ENCODE data around the gene NT5DC2. TPM values are rescaled to one million over a fixed set of nuclear protein-coding genes. Genes with fewer than 3 reads are reported as not detected.

NT5DC2 gene
- total and polyA plus RNA-seq, 12 donors, result 48.6 to 384 (median 89.1) TPM

DNA sequence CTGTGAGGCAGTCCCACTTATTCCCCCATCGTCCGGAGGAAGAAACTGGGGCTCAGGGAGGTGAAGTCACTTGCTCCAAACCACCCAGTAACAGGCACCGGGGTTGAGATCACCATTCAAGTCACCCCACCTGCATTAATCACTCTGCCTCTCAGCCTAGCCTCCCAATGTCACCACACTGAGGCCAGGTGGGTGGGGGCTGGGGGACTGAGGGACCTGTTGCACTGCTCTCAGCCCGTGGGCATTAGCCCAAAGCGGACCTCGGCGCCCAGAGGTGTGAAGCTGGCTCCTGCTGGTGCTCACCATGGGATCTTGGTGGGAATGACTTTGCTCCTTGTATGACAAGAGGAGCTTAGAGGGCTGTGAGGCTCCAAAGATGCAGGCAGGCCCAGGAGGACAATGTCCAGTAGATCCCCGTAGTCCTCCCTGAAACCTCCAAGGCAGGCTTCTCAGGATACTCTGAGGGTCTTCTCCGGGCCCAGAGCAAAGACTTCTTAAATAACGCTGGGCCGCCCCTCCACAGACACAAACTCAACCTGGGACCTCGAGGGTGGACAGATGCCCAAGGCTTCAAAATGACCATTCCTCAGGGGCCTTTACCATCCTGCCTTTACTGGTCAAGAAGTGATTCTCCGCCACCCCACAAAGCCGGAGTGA, 1.7 kb downstream of the NT5DC2 start:
- H3K27me3 ChIP-seq, result no peaks in the 10 kb centered on the region
- intact Hi-C loops (cut with DNase I), result loop anchor here in 1 of 2 donors (5.0 to 10.0 kb wide), 2 partner anchors 60 to 153 kb away; partner anchors contain the start of genes GNL3 and PBRM1
- peak overlapping the region in 1 of 4 donors; percentile 92 for H3K4me3 ChIP-seq
- H3K27ac ChIP-seq, result peak overlapping the region in 3 of 5 donors; percentile 3 to 84 (median 75)
- TF ChIP-seq POLR2A (IDR thresholded peaks at IDR 0.05), result no peak
- TF ChIP-seq, protein P1, sequence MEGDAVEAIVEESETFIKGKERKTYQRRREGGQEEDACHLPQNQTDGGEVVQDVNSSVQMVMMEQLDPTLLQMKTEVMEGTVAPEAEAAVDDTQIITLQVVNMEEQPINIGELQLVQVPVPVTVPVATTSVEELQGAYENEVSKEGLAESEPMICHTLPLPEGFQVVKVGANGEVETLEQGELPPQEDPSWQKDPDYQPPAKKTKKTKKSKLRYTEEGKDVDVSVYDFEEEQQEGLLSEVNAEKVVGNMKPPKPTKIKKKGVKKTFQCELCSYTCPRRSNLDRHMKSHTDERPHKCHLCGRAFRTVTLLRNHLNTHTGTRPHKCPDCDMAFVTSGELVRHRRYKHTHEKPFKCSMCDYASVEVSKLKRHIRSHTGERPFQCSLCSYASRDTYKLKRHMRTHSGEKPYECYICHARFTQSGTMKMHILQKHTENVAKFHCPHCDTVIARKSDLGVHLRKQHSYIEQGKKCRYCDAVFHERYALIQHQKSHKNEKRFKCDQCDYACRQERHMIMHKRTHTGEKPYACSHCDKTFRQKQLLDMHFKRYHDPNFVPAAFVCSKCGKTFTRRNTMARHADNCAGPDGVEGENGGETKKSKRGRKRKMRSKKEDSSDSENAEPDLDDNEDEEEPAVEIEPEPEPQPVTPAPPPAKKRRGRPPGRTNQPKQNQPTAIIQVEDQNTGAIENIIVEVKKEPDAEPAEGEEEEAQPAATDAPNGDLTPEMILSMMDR (IDR thresholded peaks at IDR 0.05), result no peak
- DNase-seq, result peak in 6 of 7 donors; percentile 28 to 68 (median 34)
- WGBS, 4 donors, result 66 to 85% (median 83%) methylated on average over 8 to 14 of the region's 14 CpGs
- peaks cover 0 to 22% of the 10 kb centered on the region in 2 donors for H3K36me3 ChIP-seq (replicated peaks in 1 of 2)
- H3K4me1 ChIP-seq (replicated peaks in 1 of 2), result peaks cover 34 to 65% of the 10 kb centered on the region in 2 donors
- no peaks in the 10 kb centered on the region for H3K9me3 ChIP-seq (replicated peaks in 1 of 3)

DNA sequence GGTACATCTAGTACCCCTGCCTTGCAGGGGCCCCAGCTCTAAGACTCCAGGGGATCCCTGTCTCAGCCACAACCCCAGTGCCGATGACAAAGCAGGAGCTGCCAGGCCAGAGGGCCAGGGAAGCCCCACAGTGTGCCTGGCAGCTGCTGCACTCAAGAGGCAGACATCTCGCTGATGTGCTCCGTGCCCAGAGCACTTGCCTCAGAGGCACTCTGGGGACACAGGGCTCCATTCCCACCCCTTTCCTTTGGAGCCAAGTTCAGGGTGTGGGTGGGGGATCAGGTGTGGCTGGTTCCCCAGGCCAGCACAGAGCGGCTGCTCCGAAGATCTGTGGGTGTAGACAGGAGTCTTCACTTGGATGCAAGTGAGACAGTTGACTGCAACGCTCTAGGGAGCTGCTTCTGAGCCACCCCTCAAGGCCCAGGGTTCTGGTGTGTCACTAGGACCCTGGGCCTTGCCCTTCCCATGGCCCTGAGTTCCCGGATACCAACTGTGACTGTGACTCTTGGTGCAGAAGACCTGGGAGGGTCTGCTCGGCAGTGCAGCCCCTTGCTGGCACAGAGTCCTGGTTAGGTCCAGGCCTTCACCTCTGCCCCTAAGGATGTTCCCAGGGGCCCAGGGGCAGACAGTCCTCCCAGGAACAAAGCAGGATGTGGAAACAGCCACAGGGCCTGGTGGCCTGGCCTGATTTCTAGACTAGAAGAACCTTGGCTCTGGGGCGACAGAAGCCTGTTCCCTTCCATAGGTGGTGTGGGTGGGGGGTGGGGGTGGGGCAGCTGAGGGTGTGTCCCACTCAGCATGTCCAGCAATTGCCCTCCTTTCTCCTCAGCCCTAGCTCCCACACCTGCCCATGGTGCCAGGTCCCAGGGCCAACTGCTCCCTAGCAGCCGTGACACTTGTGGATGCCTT, 2.5 kb downstream of the NT5DC2 start:
- Histone ChIP-seq H3K36me3 (replicated peaks in 1 of 2) (peaks cover 0 to 23% of the 10 kb centered on the region in 2 donors), H3K9me3 (replicated peaks in 1 of 3) (no peaks in the 10 kb centered on the region), H3K4me3 (no peak overlapping the region), H3K27ac (peak overlapping the region in 4 of 5 donors; percentile 13 to 84 (median 68)), H3K4me1 (replicated peaks in 1 of 2) (peaks cover 38 to 73% of the 10 kb centered on the region in 2 donors), H3K27me3 (no peaks in the 10 kb centered on the region)
- peak in 5 of 7 donors; percentile 18 to 70 (median 26) for DNase-seq
- intact Hi-C loops (cut with DNase I), result loop anchor here in 1 of 2 donors (5.0 to 10.0 kb wide), 2 partner anchors 59 to 154 kb away; partner anchors contain the start of genes GNL3 and PBRM1
- peak in 1 of 2 donors; percentile 12 for TF ChIP-seq POLR2A (IDR thresholded peaks at IDR 0.05)
- TF ChIP-seq, protein P1 (IDR thresholded peaks at IDR 0.05), result no peak
- 68 to 91% (median 77%) methylated on average over 4 to 10 of the region's 10 CpGs for WGBS, 4 donors

DNA sequence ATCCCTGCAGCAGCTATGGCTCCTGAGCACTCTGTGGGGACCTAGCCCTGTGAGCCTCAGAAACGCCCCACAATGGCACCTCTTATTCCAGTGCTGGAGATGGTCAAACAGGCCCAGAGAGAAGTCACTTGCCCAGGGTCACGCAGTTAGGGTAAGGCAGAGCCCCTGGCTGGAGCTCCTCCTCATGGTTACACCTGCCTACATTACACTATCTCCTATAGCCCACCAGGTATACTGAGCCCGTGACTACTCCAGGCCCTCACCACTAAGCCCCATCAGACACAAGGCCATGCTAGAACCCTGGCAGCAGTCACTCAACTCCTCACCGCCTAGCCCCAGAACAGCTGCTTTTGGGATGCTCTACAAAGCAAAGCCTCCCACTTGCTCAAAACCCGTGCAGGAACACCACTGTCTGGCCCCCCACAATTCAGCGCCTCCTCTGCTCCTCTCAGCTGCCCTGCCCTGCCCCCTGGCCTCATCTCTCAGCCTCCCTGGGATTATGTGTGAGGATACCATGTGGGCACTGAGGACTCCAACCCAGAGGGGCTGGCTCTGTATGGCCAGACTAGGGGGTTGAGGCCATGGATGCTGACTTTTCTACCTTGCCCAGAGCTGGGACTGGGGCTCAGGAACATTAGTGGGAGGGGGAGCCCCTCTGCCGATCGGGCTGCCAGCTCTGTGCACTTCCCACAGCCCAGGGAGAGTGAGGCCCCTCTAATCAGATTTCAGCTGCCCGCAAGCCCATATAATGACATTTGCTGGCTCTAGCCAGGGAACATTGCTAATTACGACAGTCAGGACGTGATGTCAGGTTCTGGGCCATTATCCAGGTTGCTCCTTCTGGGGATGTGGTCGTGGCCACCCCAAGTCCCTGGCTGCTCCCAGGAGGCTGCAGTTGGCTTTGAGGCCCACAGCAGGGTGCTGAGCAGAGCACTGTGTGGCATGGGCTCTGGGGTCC, 4.0 kb downstream of the NT5DC2 start:
- Histone ChIP-seq H3K27ac (peak overlapping the region in 4 of 5 donors; percentile 41 to 86 (median 73)), H3K9me3 (replicated peaks in 1 of 3) (no peaks in the 10 kb centered on the region), H3K27me3 (no peaks in the 10 kb centered on the region), H3K36me3 (replicated peaks in 1 of 2) (peaks cover 0 to 26% of the 10 kb centered on the region in 2 donors), H3K4me3 (no peak overlapping the region), H3K4me1 (replicated peaks in 1 of 2) (peaks cover 49 to 74% of the 10 kb centered on the region in 2 donors)
- TF ChIP-seq POLR2A (IDR thresholded peaks at IDR 0.05), result peak; percentile 9 to 20
- TF ChIP-seq, protein P1 (IDR thresholded peaks at IDR 0.05), result no peak
- DNase-seq, result peak; percentile 50 to 94 (median 59)
- 54 to 80% (median 63%) methylated on average over 4 to 12 of the region's 12 CpGs for WGBS, 4 donors
- intact Hi-C loops (cut with DNase I), result loop anchor here in 1 of 2 donors (5.0 to 10.0 kb wide), 2 partner anchors 57 to 155 kb away; partner anchors contain the start of genes GNL3 and PBRM1

All from adrenal gland (tissue), 12 donors.